ENCODE data around the gene MDFIC.

Gene MDFIC

GRCh38 chr7:115056019-115056418, 134.1 kb downstream of the MDFIC start:
- in situ Hi-C loops (cut with MboI; ENCODE audit: low sequenced_read_pairs, unreplicated experiment), result no loop called here
- DNase-seq (ENCODE audit: low spot score), result no peak
- TF ChIP-seq CTCF (IDR thresholded peaks at IDR 0.05; ENCODE audit: borderline replicate concordance, control extremely low read depth, extremely low read depth, insufficient read depth, missing control alignments), result no peak

GRCh38 chr7:115058726-115059125, 136.8 kb downstream of the MDFIC start:
- no peak for DNase-seq (ENCODE audit: low spot score)
- no peak for TF ChIP-seq CTCF (IDR thresholded peaks at IDR 0.05; ENCODE audit: borderline replicate concordance, control extremely low read depth, extremely low read depth, insufficient read depth, missing control alignments)
- in situ Hi-C loops (cut with MboI; ENCODE audit: low sequenced_read_pairs, unreplicated experiment), result no loop called here

DNA sequence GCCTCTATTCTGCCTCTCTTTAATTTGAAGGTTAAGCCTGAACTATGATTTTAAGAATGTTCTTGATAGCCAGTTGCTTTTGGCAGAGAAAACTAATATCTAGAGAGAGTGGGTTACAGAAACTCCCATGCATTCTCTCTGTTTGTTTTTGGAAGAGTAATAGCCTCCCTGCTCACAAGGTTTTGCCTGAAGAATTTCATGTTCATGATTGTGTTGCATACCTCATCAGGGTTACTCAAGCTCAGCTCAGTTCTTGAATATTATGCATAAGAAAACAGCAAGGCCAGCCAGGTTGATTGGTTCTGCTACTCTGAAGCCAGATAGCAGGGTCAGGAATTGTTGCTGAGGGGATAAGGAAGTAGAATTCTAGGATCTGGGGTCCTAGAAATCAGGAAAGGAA, 137.4 kb downstream of the MDFIC start:
- TF ChIP-seq CTCF (IDR thresholded peaks at IDR 0.05; ENCODE audit: borderline replicate concordance, control extremely low read depth, extremely low read depth, insufficient read depth, missing control alignments), result no peak
- in situ Hi-C loops (cut with MboI; ENCODE audit: low sequenced_read_pairs, unreplicated experiment), result no loop called here

GRCh38 chr7:115060095-115060870, 138.4 kb downstream of the MDFIC start:
- in situ Hi-C loops (cut with MboI; ENCODE audit: low sequenced_read_pairs, unreplicated experiment), result no loop called here
- no peak for DNase-seq (ENCODE audit: low spot score)
- no peak for TF ChIP-seq CTCF (IDR thresholded peaks at IDR 0.05; ENCODE audit: borderline replicate concordance, control extremely low read depth, extremely low read depth, insufficient read depth, missing control alignments)

More for the DNA sequence above, 137.4 kb downstream of the MDFIC start:
- no peak for DNase-seq (ENCODE audit: low spot score)

DNA sequence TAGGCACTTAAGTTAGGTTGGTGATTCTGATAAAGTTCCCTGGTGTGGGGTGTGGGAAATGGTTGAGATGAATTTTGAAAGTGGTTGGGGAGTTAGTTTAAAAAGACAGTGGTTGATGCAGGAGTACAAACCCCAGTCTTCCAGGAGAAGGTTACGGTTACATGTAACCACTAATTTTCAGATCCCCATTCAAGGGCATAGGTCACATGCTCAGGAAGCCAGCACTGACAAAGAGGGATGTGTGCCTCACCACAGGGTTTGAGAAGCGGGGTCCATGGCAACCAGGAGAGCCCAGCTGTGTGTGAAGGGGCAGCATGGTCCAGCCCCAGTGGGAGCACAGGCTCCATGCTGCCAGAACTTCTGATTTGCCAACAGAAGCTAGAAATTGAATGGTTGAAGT, 144.2 kb downstream of the MDFIC start:
- in situ Hi-C loops (cut with MboI; ENCODE audit: low sequenced_read_pairs, unreplicated experiment), result no loop called here
- TF ChIP-seq CTCF (IDR thresholded peaks at IDR 0.05; ENCODE audit: borderline replicate concordance, control extremely low read depth, extremely low read depth, insufficient read depth, missing control alignments), result no peak
- DNase-seq (ENCODE audit: low spot score), result no peak

DNA sequence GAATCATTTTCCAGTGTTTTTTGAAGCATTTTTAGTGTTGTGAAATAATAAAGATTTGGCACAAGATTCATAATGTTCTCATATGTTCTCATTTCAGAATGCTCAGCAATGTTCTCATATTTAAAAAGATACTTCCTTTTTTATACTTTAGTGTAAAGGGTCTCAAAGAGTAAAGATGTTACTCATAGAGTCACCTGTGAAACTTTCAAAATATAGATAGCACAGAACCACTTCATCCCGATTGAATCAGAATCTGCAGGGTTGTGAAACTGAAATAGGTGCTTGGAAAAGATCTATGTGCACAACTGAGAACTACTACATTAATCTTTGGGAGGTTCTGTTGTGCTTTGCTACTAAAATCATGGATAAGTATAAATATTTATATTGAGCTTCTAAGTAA, 144.7 kb downstream of the MDFIC start:
- no peak for DNase-seq (ENCODE audit: low spot score)
- no peak for TF ChIP-seq CTCF (IDR thresholded peaks at IDR 0.05; ENCODE audit: borderline replicate concordance, control extremely low read depth, extremely low read depth, insufficient read depth, missing control alignments)
- in situ Hi-C loops (cut with MboI; ENCODE audit: low sequenced_read_pairs, unreplicated experiment), result no loop called here
